Parathyroid adenoma (tissue), 2 donors: Measurements from ENCODE around the gene FEM1B.
"Not testable (repeated sequence)": the region's sequence is repeated elsewhere in the genome, so short reads cannot be mapped to it uniquely, and the experiment has no call there.

Experiments
- H2AFZ ChIP-seq: fragments of 300-600 bp; sonication (generic); one replicate; pipeline ENCODE4 v1.7.0; 2017; ENCODE audit warnings: antibody characterized with exemption, mild to moderate bottlenecking
- H3K27ac ChIP-seq: fragments of 300-600 bp; sonication (generic); one replicate; pipeline ENCODE4 v1.7.0; 2017
- H3K27me3 ChIP-seq: fragments of 300-600 bp; sonication (generic); one replicate; pipeline ENCODE4 v1.7.0; 2017; ENCODE audit warnings: low read length; ENCODE audit not compliant: control insufficient read depth, insufficient read depth
- H3K36me3 ChIP-seq: fragments of 300-600 bp; sonication (generic); one replicate; pipeline ENCODE4 v1.7.0; 2017; ENCODE audit warnings: low read length; ENCODE audit not compliant: control insufficient read depth, insufficient read depth
- H3K4me1 ChIP-seq: fragments of 300-600 bp; sonication (generic); one replicate; pipeline ENCODE4 v1.7.0; 2017; ENCODE audit warnings: control low read depth
- H3K4me2 ChIP-seq: fragments of 300-600 bp; sonication (generic); one replicate; pipeline ENCODE4 v1.7.0; 2017; ENCODE audit warnings: low read length
- H3K4me3 ChIP-seq: fragments of 300-600 bp; sonication (generic); one replicate; pipeline ENCODE4 v1.7.0; 2017; ENCODE audit warnings: low read depth, low read length
- H3K79me2 ChIP-seq: fragments of 300-600 bp; sonication (generic); one replicate; pipeline ENCODE4 v1.7.0; 2017; ENCODE audit warnings: control low read depth
- H3K9ac ChIP-seq: fragments of 300-600 bp; sonication (generic); one replicate; pipeline ENCODE4 v1.7.0; 2017; ENCODE audit warnings: mild to moderate bottlenecking
- H3K9me3 ChIP-seq: fragments of 300-600 bp; sonication (generic); one replicate; pipeline ENCODE4 v1.7.0; 2017; ENCODE audit warnings: low read length; ENCODE audit not compliant: control insufficient read depth
- CTCF ChIP-seq: fragments of 300-600 bp; sonication (generic); IDR thresholded peaks from one replicate; pipeline ENCODE4 v1.7.0; 2017; ENCODE audit warnings: antibody characterized with exemption, mild to moderate bottlenecking
- donor health status: primary hyperparathyroidism.

Gene FEM1B

GRCh38 chr15:68234060-68234459 lies 43.5 kb upstream of the FEM1B start:
- Histone ChIP-seq H2AFZ (no peak overlapping the region), H3K4me2 (no peak overlapping the region), H3K27ac (no peak overlapping the region), H3K79me2 (no peaks in the 10 kb centered on the region), H3K4me1 (no peaks in the 10 kb centered on the region), H3K9ac (no peak overlapping the region), H3K4me3 (no peak overlapping the region), H3K27me3 (no peaks in the 10 kb centered on the region), H3K36me3 (no peaks in the 10 kb centered on the region), H3K9me3 (no peaks in the 10 kb centered on the region)
- no peak for TF ChIP-seq CTCF

GRCh38 chr15:68234520-68234919 lies 43.0 kb upstream of the FEM1B start:
- not testable (repeated sequence) for H3K4me3 ChIP-seq, H3K4me1 ChIP-seq, H3K9ac ChIP-seq, H3K9me3 ChIP-seq, H3K36me3 ChIP-seq, H3K27me3 ChIP-seq, H3K4me2 ChIP-seq, H2AFZ ChIP-seq, H3K79me2 ChIP-seq, H3K27ac ChIP-seq

- Histone ChIP-seq H3K4me3 (no peak overlapping the region), H3K27ac (no peak overlapping the region)
Observed at GRCh38 chr15:68235022-68235421, 42.5 kb upstream of the FEM1B start.

GRCh38 chr15:68239025-68239424 lies 38.5 kb upstream of the FEM1B start:
- no peaks in the 10 kb centered on the region for H3K36me3 ChIP-seq

More at GRCh38 chr15:68235022-68235421, 42.5 kb upstream of the FEM1B start:
- Histone ChIP-seq H3K4me2 (no peak overlapping the region), H3K9me3 (no peaks in the 10 kb centered on the region), H3K27me3 (no peaks in the 10 kb centered on the region), H3K9ac (no peak overlapping the region), H3K4me1 (no peaks in the 10 kb centered on the region), H2AFZ (no peak overlapping the region), H3K79me2 (no peaks in the 10 kb centered on the region), H3K36me3 (no peaks in the 10 kb centered on the region)
- TF ChIP-seq CTCF, result no peak

GRCh38 chr15:68241088-68241935 lies 36.2 kb upstream of the FEM1B start:
- Histone ChIP-seq H3K79me2 (no peaks in the 10 kb centered on the region), H3K36me3 (no peaks in the 10 kb centered on the region), H3K27me3 (no peaks in the 10 kb centered on the region), H3K27ac (no peak overlapping the region), H3K9me3 (no peaks in the 10 kb centered on the region), H3K9ac (no peak overlapping the region), H3K4me2 (no peak overlapping the region), H2AFZ (no peak overlapping the region), H3K4me3 (no peak overlapping the region), H3K4me1 (no peaks in the 10 kb centered on the region)
- TF ChIP-seq CTCF, result no peak

More at GRCh38 chr15:68239025-68239424, 38.5 kb upstream of the FEM1B start:
- H3K79me2 ChIP-seq, result no peaks in the 10 kb centered on the region
- no peaks in the 10 kb centered on the region for H3K27me3 ChIP-seq
- H3K9ac ChIP-seq, result no peak overlapping the region
- no peak overlapping the region for H3K4me3 ChIP-seq
- no peaks in the 10 kb centered on the region for H3K4me1 ChIP-seq
- no peak overlapping the region for H3K27ac ChIP-seq
- no peak overlapping the region for H3K4me2 ChIP-seq
- H3K9me3 ChIP-seq, result no peaks in the 10 kb centered on the region
- TF ChIP-seq CTCF, result no peak
- no peak overlapping the region for H2AFZ ChIP-seq
